Keratinocyte (primary cell): ENCODE measurements around the gene MVP. TPM values are rescaled to one million over a fixed set of nuclear protein-coding genes. Genes with fewer than 3 reads are reported as not detected.
A peak's percentile ranks its signal among the peaks of the same experiment; 100 is the strongest.

ENCODE experiments used
- DNase-seq: peaks from one replicate; pipeline ENCODE4 v3.0.0-alpha.2; 2011; ENCODE audit warnings: low read depth, missing footprints, low spot score
- FAIRE-seq: peaks from 2 replicates; lab custom pipeline; 2011; peaks lifted over from hg19 to GRCh38; lab: Jason Lieb, UNC
- H2AFZ ChIP-seq: 2 replicates; pipeline ENCODE4 v1.6.0; 2012; ENCODE audit warnings: low read length, control low read depth, inconsistent platforms; ENCODE audit not compliant: control insufficient read depth
- H3K27ac ChIP-seq: 2 replicates; pipeline ENCODE4 v1.5.1; 2011; ENCODE audit warnings: low read length; ENCODE audit not compliant: control insufficient read depth, insufficient read depth
- H3K27me3 ChIP-seq: 3 replicates; pipeline ENCODE4 v1.6.0; 2011; ENCODE audit warnings: low read length; ENCODE audit not compliant: control insufficient read depth, insufficient read depth; ENCODE audit errors: extremely low read depth
- H3K36me3 ChIP-seq, 2 experiments: 2 replicates in 1 of 2; 3 replicates in 1 of 2; pipeline ENCODE4 v1.5.1; 2011; ENCODE audit warnings: low read length in 2 of 2, mild to moderate bottlenecking in 1 of 2; ENCODE audit not compliant: control insufficient read depth in 2 of 2, insufficient read depth in 2 of 2; ENCODE audit errors: extremely low read depth in 1 of 2
- H3K4me1 ChIP-seq: 3 replicates; pipeline ENCODE4 v1.5.1; 2011; ENCODE audit warnings: low read length; ENCODE audit not compliant: control insufficient read depth, insufficient read depth; ENCODE audit errors: extremely low read depth
- H3K4me2 ChIP-seq: 3 replicates; pipeline ENCODE4 v1.6.0; 2011; ENCODE audit warnings: low read depth, low read length; ENCODE audit not compliant: control insufficient read depth, insufficient read depth; ENCODE audit errors: extremely low read depth
- H3K4me3 ChIP-seq, 3 experiments: fragments of 200-600 bp in 1 of 3; sonication (generic) in 1 of 3; 2 replicates in 2 of 3; 3 replicates in 1 of 3; pipeline ENCODE4 v1.5.1; 2011 to 2016; ENCODE audit warnings: low read length in 3 of 3, mild to moderate bottlenecking in 3 of 3, control low read depth in 2 of 3, inconsistent platforms in 1 of 3, low read depth in 1 of 3, mixed read lengths in 1 of 3, mixed run types in 1 of 3, moderate library complexity in 1 of 3; ENCODE audit not compliant: control insufficient read depth in 2 of 3, insufficient read depth in 2 of 3; ENCODE audit errors: extremely low read depth in 1 of 3
- H3K79me2 ChIP-seq: 2 replicates; pipeline ENCODE4 v1.6.0; 2012; ENCODE audit warnings: low read length; ENCODE audit not compliant: control insufficient read depth, insufficient read depth
- H3K9ac ChIP-seq: 3 replicates; pipeline ENCODE4 v1.6.0; 2011; ENCODE audit warnings: low read length; ENCODE audit not compliant: control insufficient read depth, insufficient read depth; ENCODE audit errors: extremely low read depth
- H3K9me1 ChIP-seq: 3 replicates; pipeline ENCODE4 v1.6.0; 2011; ENCODE audit warnings: low read length; ENCODE audit not compliant: control insufficient read depth, insufficient read depth; ENCODE audit errors: extremely low read depth
- H3K9me3 ChIP-seq: 2 replicates; pipeline ENCODE4 v1.5.1; 2012; ENCODE audit warnings: low read depth, low read length; ENCODE audit not compliant: control insufficient read depth
- H4K20me1 ChIP-seq: 3 replicates; pipeline ENCODE4 v1.6.0; 2011; ENCODE audit warnings: low read length; ENCODE audit not compliant: control insufficient read depth, insufficient read depth; ENCODE audit errors: extremely low read depth
- CTCF ChIP-seq, 3 experiments: IDR thresholded peaks in 1 of 3; conservative IDR thresholded peaks in 1 of 3; optimal IDR thresholded peaks in 1 of 3; 2 replicates in 2 of 3; 3 replicates in 1 of 3; pipeline versions ENCODE3 to v1.5.1; 2011; ENCODE audit warnings: low read length in 3 of 3, mild to moderate bottlenecking in 3 of 3, moderate library complexity in 2 of 3, control low read depth in 1 of 3, inconsistent platforms in 1 of 3; ENCODE audit not compliant: insufficient read depth in 2 of 3; ENCODE audit errors: extremely low read depth in 1 of 3
- EZH2 ChIP-seq: IDR thresholded peaks from one replicate; pipeline ENCODE4 v1.6.1; 2012; ENCODE audit warnings: inconsistent platforms, mild to moderate bottlenecking, low read length, moderate library complexity
- dilution Hi-C: fragments of 300-500 bp; cut with MboI; formaldehyde crosslinking; loops from one replicate; pipeline ENCODE4 v1.7.0; 2020; ENCODE audit warnings: low sequenced_read_pairs; ENCODE audit not compliant: extremely low pct_ligation_motif_present
- polyA plus RNA-seq, 5 experiments: library from polyadenylated mRNA; depleted of rRNA in 3 of 5; stranded (reverse) in 3 of 5; stranded (forward) in 1 of 5; unstranded in 1 of 5; fragments of >200 nt; gene quantifications; 1 replicate in 1 of 5; 2 replicates in 3 of 5; 3 replicates in 1 of 5; pipeline versions ENCODE4 v1.2.1 to v1.2.3, GENCODE V29; 2011 to 2012; ENCODE audit warnings: missing spikeins in 2 of 5, low read depth in 1 of 5, low replicate concordance in 1 of 5

Gene MVP
- polyA plus RNA-seq, 1 donor (not counting 4 experiments of a cell fraction or from before 2014, with no cell fraction given) = 148 TPM

- dilution Hi-C loops = no loop called here
- Histone ChIP-seq H3K36me3 (no peaks in the 10 kb centered on the region), H3K4me1 (peaks cover 21% of the 10 kb centered on the region), H3K27ac (peak overlapping the region; percentile 77), H3K4me2 (peak overlapping the region; percentile 89), H3K9me3 (no peaks in the 10 kb centered on the region), H3K79me2 (peaks cover 41% of the 10 kb centered on the region), H3K4me3 (peak overlapping the region; percentile 78 to 89 (median 88)), H4K20me1 (no peaks in the 10 kb centered on the region), H3K27me3 (no peaks in the 10 kb centered on the region), H3K9me1 (no peaks in the 10 kb centered on the region), H3K9ac (peak overlapping the region; percentile 91), H2AFZ (peak overlapping the region; percentile 98)
- no peak for TF ChIP-seq CTCF (optimal IDR thresholded peaks at IDR 0.05 in 1 of 3, IDR thresholded peaks at IDR 0.05 in 1 of 3, conservative IDR thresholded peaks at IDR 0.05 in 1 of 3; ENCODE audit: extremely low read depth in 1 of 3, insufficient read depth in 2 of 3, low read length in 3 of 3)
- FAIRE-seq (no peak), DNase-seq (no peak)
Observed at GRCh38 chr16:29789775-29790182, 30.5 kb upstream of the MVP start.

- H3K4me1 ChIP-seq = peaks cover 21% of the 10 kb centered on the region
- dilution Hi-C loops = no loop called here
- H3K79me2 ChIP-seq = peaks cover 47% of the 10 kb centered on the region
- peak within 1 kb of the TSS; percentile 91 for H3K9ac ChIP-seq
- TF ChIP-seq CTCF (optimal IDR thresholded peaks at IDR 0.05 in 1 of 3, IDR thresholded peaks at IDR 0.05 in 1 of 3, conservative IDR thresholded peaks at IDR 0.05 in 1 of 3; ENCODE audit: extremely low read depth in 1 of 3, insufficient read depth in 2 of 3, low read length in 3 of 3) (peak; percentile 73 to 89 (median 74)), EZH2 (no peak)
- no peak for FAIRE-seq
- no peaks in the 10 kb centered on the region for H3K27me3 ChIP-seq
- peak within 1 kb of the TSS; percentile 79 for H3K27ac ChIP-seq
- no peaks in the 10 kb centered on the region for H3K36me3 ChIP-seq
- H3K4me2 ChIP-seq = peak within 1 kb of the TSS; percentile 90
- peak within 1 kb of the TSS; percentile 78 to 91 (median 89) for H3K4me3 ChIP-seq
- no peaks in the 10 kb centered on the region for H3K9me3 ChIP-seq
- no peaks in the 10 kb centered on the region for H4K20me1 ChIP-seq
- H3K9me1 ChIP-seq = no peaks in the 10 kb centered on the region
- peak; percentile 88 for DNase-seq
- H2AFZ ChIP-seq = peak within 1 kb of the TSS; percentile 98
Observed at GRCh38 chr16:29790183-29790948, 29.9 kb upstream of the MVP start, which contains the start of gene KIF22. KIF22 (plus strand) TSS chr16:29790751; CDS start chr16:29790760, 9 bp downstream.
